HPDE6-E6E7 (cell line): ENCODE results near the gene TUBB2A.
"Not testable (repeated sequence)": the region's sequence is repeated elsewhere in the genome, so short reads cannot be mapped to it uniquely, and the experiment has no call there.

Source experiments
- DNase-seq: peaks from one replicate; pipeline ENCODE4 v3.0.0; 2011; ENCODE audit warnings: missing footprints; ENCODE audit errors: extremely low spot score

The TUBB2A gene

GRCh38 chr6:3155416-3155815, 1.9 kb downstream of the TUBB2A start:
- DNase-seq, result not testable (repeated sequence)

DNA sequence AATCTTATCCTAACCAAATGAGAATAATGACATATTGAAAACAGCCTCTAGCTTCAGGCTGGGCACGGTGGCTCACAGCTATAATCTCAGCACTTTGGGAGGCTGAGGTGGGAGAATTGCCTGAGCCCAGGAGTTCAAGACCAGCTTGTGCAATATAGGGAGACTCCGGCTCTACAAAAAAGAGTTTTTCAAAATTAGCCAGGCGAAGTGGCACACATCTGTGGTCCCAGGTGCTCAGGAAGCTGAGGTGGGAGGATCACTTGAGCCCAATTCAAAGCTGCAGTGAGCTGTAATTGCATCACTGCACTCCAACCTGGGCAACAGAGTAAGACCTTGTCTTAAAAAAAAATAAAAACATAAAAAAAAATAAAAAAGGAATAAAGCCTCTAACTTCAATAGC, 4.7 kb downstream of the TUBB2A start:
- no peak for DNase-seq

DNA sequence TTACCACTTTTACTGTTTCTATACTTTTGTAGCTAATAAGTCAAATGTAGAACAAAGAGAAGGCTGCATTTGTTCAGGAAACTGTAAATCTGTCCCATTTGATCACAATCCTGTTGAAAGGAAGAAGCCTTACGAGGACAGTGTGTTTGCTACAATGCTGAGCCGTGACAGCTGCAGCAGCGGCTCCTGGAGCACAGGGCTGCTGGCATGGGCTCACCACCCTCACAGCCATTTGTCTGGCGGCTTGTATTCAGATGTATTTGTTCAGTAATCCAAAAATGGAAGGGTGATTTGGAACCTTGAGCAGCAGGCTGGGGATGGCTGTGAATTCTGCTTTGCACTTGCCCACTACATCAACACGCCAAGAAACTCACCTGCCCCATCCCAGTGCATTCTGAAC, 5.7 kb downstream of the TUBB2A start:
- DNase-seq, result no peak

GRCh38 chr6:3147914-3148757, 9.2 kb downstream of the TUBB2A start:
- DNase-seq, result no peak

GRCh38 chr6:3144571-3144970, 12.8 kb downstream of the TUBB2A start:
- DNase-seq, result no peak

GRCh38 chr6:3143158-3143557, 14.2 kb downstream of the TUBB2A start:
- no peak for DNase-seq

DNA sequence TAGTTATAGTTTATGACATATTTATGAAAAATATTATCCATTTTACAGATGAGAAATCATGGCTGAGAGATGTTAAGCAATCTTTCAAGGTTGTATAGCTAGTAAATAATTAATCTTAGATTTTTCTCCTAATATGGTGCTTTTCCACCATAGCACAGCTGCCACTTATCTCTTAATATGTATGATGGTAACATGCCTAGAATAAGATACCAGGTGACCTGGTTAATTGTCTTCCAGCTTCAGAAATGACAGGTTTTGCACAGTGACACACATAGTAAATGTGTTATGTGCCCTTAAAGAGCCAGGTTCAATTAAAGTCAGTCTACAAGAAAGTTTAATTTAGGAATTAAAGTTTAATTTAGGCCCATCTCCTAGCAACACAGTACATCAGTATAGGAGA, 14.8 kb downstream of the TUBB2A start:
- DNase-seq, result no peak

DNA sequence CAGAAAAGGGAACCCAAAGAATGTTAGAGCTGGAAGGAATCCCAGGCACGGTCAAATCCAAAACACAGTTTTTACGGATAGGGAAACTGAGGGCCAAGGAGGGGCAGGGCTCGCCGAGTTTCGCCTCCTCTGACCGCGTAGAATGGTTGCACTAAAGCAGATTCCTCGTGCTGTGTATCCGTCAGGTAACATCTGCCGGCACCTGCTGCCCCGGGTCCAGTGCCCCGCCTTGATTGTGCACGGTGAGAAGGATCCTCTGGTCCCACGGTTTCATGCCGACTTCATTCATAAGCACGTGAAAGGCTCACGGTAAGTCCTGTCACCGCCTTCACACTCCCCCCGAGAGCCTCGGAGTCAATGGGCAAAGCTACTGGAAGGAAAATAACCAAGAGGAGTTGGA, 17.1 kb downstream of the TUBB2A start:
- no peak for DNase-seq

- peak; percentile 84 for DNase-seq
Measured at GRCh38 chr6:3139090-3139903, 18.0 kb downstream of the TUBB2A start.

GRCh38 chr6:3138341-3138740, 19.0 kb downstream of the TUBB2A start:
- no peak for DNase-seq

- not testable (repeated sequence) for DNase-seq
Measured at GRCh38 chr6:3137873-3138272, 19.5 kb downstream of the TUBB2A start.

GRCh38 chr6:3137057-3137777, 20.1 kb downstream of the TUBB2A start:
- no peak for DNase-seq

DNA sequence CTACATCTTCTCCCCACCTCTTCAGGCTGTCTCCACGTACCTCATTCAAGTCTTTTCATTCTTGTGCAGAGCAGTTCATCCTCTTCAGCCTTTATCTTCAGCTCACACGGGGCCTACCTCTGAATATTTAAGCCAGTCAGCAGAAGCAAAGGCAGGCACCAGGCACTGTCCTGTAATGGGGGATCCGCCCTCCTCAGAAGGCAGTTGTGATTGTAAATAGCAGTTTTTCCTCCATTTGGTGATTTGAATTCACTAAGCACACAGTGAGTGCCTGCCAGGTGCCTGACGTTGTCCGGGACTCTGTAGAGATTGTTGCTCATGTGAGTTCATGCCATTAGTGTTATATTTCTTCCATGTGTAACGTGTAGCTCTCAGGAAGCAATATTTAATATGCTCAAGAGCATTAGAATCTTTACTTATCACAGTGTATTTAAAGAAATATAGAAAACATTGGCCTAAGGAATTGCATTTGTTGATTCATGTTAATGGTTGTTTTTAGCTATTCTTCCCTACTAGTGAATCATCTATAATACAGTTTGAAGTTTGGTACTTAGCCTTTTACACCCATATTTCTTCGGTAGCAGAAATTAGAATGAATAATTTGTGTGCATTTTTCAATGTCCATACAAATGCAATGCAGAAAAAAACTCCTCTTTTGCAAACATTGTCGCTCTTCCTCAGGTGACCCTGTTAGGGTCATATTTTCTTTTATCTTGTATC, 20.9 kb downstream of the TUBB2A start:
- DNase-seq, result no peak

DNA sequence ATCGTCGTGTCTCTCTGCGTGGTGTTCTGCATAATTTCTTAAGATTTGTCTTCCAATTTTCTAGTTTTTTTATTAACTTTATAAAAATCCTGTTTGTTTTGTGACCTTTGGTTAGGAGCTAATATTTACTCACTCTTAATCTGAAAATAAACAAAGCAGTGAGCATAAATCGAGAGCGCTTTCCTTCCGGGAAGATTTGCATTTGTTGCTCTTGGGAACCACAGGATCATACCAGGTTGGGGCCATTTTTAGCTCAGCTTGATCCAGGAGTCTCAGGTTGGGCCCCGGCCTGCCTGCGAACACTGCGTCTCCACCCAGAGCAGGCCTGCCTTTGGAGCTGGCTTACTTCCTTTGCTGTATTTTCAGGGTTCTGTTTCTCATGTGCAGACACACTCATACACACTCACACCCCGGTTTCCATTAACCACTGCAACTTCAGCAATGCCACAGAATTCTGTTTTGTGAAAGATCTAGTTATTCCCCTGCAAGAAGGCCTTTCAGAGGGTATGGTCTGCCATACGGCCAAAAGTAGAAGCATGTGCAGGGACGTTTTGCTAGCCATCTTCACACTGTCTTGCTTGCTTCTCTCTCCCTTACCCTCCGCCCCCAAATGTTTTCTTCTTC, 21.6 kb downstream of the TUBB2A start:
- no peak for DNase-seq

GRCh38 chr6:3133515-3133914, 23.8 kb downstream of the TUBB2A start:
- DNase-seq, result no peak

DNA sequence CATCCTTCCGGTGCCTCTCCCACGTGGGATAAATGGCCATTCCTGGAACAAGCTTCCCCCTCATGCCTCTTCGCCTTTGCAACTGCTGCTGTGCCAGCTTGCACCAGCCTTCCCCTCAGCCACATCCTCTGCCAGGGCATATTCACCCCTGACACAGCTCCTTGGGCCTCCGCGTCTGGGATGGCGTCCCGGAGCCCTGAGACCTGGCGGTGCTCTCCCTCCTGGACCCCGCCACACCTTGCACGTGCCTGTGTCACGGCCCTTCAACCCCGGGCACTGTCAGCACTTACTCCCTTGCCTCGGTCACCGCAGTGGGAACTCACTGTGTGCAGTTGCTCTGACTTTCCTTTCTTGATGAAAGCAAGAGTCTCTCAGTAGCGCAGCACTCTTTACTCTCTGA, 25.6 kb downstream of the TUBB2A start:
- DNase-seq, result no peak

GRCh38 chr6:3128356-3129108, 28.8 kb downstream of the TUBB2A start:
- no peak for DNase-seq

DNA sequence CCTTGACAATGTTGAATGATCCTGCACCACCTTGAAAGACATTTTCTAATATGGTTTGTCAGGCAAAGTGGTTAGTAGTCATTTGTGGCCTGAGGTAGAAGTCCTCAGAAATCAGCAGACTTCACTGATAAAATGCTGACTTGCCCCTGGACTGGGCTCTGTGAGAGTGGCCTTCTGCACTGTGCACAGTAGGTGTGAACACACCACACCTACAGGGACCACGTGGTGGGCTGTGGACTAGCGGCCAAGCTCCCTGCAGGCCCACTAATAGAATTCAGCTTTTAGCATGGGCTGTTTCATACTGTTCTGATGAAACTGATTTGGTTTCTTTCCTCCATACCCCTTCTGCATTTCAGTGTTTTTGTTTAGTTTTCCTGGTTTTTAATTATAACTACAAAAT, 31.5 kb downstream of the TUBB2A start:
- no peak for DNase-seq

DNA sequence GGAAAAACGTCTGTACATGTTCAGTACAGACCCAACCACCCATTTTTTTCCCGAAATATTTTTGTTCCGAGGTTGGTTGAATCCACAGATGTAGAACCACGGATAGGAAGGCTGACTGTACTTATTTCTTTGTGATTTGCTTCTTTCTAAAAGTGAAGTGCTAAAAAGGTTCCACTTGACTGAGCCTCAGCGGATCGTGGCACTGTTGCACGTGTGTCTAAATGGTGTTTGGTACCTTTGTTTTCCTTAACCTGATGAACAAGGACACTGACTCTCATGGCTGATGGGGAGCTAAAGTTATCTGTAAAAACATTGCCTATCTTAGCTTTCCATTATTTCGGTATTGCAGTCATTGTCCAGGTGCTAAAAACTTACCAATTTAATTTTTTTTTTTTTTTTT, 32.7 kb downstream of the TUBB2A start:
- no peak for DNase-seq

- DNase-seq, result no peak
Measured at GRCh38 chr6:3122823-3123182, 34.5 kb downstream of the TUBB2A start.

GRCh38 chr6:3120765-3121089, 36.6 kb downstream of the TUBB2A start:
- no peak for DNase-seq
